ENCODE results near the gene AMN.

AMN gene

GRCh38 chr14:102899516-102899900, 23.0 kb upstream of the AMN start:
- DNase-seq, result no peak

DNA sequence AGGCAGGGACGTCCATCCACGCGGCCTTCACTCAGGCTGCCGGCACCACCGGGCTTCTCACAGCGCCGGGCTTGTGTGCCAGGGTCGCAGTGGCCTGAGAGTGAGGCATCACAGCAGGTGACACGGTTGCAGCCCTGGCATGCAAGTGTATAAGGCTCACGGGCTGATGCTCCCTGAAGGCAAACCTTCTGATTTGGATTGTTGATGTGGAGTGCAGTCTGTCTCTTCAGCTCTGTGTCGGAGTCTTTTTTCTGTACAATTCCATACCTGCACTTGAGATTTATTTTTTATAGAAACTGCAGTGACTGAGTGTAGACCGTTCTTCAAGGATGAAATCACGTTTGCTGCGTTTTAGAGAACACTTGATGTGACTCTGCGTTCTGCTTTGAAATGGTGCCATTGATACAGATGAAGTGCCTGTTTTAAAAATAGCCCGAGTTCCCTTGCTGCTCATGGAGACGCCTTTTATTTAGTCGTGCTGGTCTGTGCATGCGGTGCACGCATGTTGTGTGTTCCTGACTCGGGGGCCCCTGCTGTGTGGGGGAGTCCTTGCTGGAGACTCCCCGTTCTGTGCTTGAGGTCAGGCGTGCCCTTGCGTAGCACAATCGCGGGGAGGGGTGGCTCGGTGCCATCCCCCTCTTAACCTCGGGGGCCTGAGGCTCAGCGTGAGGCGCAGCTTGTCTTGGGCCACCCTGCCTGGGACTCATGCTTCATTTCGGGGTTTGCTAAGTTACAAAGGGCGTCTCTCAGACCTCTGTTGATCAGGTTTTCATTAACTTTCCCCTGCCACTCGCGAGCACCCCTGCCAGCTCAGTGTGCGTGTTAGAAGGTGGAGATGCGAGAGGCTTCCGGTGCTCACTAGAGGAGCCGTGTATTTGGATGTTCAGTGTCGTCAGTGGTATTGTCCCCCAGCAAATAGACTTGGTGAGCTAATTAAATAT, 21.6 kb upstream of the AMN start:
- no peak for DNase-seq

GRCh38 chr14:102901633-102902032, 20.8 kb upstream of the AMN start:
- no peak for DNase-seq

- DNase-seq, result no peak
Observed at GRCh38 chr14:102902086-102902485, 20.4 kb upstream of the AMN start.

DNA sequence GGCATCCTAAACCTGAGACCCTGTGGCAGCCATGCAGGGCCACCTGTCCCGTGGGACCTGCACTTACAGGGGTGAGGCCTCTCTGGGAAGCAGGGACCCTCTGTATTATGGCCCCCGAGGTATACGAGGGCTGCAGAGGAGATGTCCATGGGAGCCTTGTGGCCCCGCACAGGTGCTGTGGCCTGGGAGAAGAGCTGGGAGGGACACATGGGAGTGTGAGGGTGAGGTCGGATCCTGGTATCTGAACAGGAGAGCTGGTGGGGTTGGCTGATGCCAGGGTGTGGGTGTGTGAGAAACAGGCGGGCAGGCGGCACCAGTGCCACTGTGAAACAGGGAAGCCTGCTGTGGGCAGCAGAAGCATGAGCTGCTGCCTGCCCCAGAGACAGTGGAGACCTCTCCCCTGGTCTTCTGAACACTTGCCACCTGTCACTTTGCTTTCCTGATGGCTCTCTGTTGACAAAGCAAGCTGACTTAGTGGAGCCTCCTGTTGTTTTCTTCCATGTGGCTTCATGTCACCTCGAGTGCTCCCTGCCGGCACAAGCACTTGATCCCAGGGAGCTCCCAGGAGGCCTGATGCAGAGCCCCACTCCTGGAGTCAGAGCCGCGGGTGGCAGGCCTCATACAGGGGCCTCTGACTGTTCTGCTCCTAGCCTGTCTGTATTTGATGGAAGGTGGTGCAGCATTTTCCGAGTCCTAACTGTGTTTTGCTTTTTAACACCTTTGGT, 19.8 kb upstream of the AMN start:
- no peak for DNase-seq

DNA sequence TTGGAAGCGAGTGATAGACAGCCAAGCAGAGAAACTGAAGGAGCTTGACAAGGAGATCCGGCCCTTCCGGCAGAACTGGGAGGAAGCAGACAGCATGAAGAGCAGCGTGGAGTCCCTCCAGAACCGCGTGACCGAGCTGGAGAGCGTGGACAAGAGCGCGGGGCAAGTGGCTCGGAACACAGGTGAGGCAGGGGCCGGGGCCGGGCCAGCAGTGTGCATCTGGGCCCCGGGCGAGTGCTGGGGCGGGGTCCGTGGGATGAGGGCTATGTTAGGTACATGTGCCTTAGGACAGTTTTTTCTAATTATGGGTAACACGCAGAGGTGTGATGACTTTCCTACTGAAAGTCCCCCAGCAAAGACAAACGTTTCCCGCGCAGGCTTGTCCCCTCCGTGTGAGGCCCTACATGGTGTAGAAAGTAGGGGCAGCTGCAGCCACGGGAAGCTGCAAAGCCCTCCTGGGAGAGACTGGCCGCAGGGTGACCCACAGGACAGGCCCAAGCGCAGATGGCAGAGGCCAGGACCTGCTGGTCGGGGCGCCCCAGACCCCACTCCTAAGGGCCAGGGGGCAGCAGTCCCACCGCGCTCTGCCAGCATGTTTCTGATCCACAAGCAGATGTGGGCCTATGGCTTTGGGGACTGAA, 19.1 kb upstream of the AMN start:
- DNase-seq, result no peak

- DNase-seq, result no peak
Observed at GRCh38 chr14:102903889-102904512, 18.5 kb upstream of the AMN start.

GRCh38 chr14:102905116-102906108, 17.1 kb upstream of the AMN start:
- no peak for DNase-seq

DNA sequence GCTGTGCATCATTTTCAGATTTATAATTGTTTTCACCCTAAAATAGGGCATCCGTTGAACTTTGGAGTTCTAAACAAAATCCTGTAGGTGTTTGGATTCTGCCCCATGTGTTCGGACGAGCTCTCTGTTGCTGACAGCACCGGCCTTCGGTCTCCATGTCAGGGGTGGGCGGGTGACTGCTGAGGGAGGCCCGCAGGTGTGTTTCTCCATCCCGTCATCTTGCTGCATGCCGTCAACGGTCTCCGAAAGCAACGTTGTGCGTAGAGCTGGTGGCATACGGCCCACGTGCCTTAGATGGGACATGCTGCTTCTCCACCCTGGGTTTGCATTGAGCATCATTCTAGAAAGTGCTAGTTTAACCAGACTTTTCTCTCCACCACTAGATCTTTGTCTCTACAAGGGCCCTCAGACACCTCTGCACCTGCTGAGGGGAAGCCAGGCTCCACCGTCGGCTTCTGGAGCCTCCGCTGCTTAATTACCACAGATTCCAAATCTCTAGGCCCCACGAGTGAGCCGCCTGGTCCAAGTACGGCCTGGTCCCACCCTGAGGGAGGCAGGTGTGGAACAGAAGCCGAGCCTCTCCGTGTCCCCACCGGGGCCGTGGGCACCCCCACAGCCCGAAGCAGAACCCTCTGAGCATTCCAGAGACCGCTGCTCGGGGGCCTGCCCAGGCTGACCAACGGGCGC, 15.7 kb upstream of the AMN start:
- DNase-seq, result no peak

GRCh38 chr14:102907303-102907844, 15.1 kb upstream of the AMN start:
- no peak for DNase-seq

DNA sequence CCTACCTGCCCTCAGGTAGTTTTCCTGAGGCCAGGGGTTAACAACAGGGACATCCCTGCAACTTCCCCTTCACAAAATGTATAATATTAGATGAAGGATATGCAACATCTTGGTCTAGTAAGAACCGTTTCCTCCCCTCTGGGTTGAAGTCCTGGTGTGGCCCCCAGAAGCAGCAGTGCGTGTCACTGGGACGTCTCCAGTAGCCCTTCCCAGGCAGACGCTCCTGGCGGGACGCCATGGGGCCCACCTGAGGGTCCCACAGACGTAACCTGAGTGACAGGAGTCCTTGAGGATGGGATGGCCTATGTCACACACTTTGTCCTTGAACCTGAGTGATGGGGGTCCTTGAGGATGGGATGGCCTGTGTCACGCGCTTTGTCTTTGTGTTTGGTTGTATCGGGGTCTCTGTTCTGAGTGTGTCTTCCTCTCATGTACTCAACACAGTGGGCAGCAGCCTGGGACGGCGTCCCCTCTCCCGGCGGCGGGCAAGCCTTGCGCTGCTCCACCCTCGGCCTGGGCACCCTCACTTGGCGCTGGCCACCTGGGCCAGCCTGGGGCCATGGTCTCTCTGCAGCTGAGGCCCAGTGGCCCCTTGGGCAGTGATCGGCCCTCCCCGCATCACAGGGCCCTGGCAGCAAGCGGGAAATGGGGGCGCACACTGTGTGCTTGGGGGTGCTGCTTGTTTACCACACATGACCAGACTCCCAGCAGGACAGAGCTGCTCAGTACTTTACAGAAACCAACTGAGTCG, 14.3 kb upstream of the AMN start:
- no peak for DNase-seq

DNA sequence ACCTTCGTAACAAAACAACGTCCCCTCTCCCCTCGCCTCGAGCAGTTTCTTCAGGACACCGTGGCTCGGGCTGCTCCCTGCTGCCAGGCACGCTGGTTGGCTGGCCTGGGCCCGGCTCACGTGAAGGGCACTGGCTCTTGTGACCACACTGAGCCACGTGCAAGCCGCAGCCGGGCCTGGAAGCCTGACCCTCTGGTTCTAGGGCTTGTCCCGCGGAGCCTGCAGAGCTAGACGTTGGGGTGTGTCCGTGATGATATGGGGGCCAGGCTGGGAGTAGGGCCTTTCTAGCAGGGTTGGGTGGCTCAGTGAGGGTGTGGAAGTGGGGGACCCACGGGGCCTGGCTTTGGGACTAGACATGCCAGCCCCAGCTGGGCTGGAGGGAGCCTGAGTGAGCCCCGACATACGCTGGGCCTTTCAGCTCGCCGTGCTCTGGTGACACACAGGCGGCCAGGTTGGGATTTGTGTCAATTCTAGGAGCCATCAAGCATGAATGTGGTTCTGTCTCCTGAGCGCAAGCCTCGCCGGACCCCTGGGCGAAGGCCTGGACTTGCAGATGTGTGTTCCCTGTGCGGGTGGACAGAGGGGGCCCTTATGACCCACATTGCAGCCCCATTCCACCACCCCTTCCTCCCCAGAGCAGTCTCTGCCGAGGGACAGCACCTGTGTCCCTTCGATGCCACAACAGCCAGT, 13.6 kb upstream of the AMN start:
- no peak for DNase-seq

GRCh38 chr14:102909462-102909861, 13.0 kb upstream of the AMN start:
- no peak for DNase-seq

- no peak for DNase-seq
Observed at GRCh38 chr14:102909911-102910310, 12.6 kb upstream of the AMN start.

GRCh38 chr14:102910442-102910841, 12.0 kb upstream of the AMN start:
- no peak for DNase-seq

DNA sequence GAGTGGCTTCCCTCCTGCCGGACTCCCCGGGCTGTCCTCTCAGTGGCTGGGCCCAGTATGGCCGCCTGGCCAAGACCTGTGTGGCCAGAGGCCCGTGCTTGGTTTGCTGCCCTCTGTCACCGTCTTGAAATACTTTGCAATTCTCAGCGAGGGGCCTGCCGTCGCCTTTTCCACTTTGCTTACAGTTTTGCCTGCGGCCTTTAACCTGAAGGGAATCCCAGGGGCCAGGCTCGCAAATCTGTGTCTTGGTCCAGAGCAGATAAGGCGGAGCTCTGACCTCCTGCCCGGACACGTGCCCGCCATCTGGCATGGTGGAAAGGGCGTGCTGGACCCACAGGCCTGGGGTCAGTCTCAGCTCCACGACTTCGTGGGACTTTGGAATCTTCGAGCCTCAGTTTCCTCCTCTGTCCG, 10.9 kb upstream of the AMN start:
- no peak for DNase-seq

GRCh38 chr14:102911991-102912761, 10.3 kb upstream of the AMN start:
- DNase-seq, result no peak

- no peak for DNase-seq
Observed at GRCh38 chr14:102913341-102914211, 8.9 kb upstream of the AMN start.
